Measurements from ENCODE around the gene WDR26.
A peak's percentile ranks its signal among the peaks of the same experiment; 100 is the strongest.
"Not testable (repeated sequence)": the region's sequence is repeated elsewhere in the genome, so short reads cannot be mapped to it uniquely, and the experiment has no call there.

WDR26 gene

DNA sequence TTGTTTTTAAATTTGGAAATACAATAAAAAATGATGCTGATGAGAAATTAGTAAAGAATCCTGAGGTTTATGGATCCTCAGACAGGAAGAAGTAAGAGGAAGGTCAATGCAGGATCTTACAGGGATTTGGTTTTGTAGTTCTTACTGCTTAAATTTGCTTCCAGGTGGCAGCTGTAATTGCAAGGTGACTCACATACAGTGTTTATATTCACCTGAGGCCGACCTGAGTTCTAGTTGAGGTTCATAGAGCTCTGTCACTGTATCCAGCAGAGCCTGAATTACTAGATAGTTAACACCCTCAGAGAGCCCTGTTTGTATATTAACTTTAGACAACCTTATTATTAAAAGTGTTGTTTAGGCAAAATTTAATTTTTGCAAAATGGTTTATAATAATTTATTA lies 1.4 kb upstream of the WDR26 start:
- H3K27ac ChIP-seq: peak overlapping the region in 17 of 21 experiments; percentile 4 to 99 (median 94)
- peak overlapping the region in 3 of 7 experiments; percentile 84 to 87 (median 85) for H3K4me3 ChIP-seq

DNA sequence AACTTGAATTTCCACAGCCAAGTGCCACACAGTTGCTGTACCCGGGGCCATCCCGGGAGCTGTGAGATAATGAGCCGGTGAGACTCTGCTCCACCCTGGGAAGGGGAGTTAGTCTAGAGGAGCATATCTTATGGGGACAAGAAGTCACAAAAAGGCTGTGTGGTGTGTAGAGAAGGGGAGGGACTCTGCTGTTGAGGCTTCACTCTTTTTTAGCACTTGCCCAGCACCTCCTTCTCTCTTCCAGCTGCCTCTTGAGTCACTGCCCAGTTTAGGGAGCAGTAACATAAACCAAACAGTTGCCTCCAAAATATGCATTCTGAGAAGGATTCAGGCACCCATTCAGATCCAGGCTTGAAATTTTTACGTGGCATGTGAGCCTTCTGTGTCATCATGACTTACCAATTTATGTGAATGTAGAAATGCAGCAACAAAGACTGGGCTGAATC lies 744 bp upstream of the WDR26 start:
- H3K27ac ChIP-seq: peak overlapping the region; percentile 46 to 99 (median 95)
- H3K4me3 ChIP-seq: peak overlapping the region; percentile 53 to 94 (median 85)

DNA sequence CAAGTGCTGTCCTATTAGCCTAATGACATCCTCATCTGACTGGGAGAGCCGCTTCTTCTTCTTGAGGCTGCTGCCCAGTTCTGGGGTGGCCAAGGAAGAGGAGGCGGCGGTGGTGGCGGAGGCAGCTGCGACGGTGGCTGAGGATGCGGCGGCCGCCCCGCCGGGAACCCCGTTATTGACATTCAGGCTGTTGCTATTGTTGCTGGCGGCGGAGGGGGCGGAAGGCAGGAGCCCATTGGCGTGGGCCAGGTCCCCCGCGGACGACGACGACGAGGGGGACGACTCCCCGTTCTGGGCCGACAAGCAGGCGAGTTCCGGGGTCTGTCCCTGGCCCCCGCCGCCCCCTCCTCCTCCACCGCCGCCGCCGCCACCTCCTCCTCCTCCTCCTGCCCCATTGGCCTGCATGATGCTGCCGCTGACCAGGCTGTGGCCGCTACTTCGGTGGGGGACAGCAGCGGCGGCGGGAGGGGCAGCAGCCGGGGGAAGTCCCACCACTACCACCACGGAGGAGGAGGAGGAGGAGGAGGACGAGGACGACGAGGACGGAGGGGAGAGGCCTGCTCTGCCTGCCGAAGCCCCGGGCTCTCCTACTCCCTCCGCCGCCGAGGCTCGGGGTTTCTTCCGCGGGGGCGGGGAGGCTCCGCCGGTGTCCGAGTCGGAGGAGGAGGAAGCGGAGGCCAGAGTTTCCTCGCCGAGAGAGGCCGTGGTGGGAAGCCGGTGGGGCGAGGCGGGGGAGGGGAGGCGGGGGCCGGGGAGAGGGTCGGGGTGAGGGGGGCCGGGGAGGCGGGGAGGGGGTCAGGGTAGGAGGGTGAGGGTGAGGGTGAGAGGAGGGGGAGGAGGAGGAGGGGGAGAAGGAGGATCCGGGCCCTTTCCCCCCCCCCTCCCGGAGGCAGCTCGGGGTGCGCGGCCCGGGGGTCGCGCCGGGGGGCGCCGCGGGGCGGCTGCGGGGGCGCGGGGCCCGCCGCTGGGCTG lies 610 bp downstream of the WDR26 start:
- Histone ChIP-seq H3K27ac (peak overlapping the region; percentile 51 to 99 (median 94)), H3K4me3 (peak overlapping the region; percentile 53 to 94 (median 85))

DNA sequence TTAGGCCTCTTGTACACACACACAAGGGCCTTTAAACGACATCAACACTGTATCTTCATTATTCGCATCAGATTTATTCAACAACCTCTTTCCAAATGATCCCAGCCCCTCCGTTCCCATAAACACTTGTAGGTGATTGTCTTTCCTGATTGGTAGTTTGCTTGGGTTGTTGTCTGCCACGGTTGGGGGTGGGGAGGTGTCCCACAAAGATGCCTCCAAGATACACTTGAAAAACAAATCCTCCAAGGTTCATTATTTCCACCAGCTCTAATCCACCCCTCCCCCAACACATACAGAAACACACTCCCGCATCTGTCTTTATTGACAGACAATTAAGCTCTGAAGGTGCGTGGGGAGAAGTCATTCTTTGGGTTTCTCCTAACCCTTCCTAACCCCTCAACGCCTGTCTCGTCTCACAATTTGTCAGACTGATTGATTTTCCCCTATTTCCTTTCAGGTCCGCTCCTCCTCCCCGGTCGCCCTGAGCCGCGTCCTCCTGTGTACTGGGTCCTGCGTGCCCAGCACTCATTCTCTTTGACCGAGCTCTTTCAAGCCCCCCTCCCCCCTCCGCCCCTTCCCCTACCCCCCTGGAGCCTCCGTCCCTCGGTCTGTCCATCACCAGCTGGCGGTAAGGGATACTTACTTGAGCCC lies 1.4 kb downstream of the WDR26 start:
- H3K4me3 ChIP-seq: peak overlapping the region; percentile 53 to 94 (median 85)
- peak overlapping the region; percentile 51 to 99 (median 94) for H3K27ac ChIP-seq

DNA sequence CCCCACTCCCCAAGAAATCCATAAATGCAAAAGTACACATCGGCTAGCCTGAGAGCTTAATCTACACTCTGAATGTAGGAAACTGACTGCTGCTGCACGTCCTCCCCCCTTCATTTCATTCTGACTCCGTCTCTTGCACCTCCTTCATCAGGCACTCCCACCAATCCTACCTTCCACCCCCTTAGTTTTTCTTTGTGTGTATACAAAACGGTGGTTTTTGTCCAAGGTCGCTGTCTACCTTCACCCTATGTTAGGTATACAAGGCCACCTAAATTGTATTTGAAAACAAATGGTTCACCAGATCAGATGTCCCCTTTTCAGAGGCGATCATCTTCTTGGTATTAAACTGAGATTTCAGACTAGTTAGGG lies 1.9 kb downstream of the WDR26 start:
- Histone ChIP-seq H3K4me3 (peak overlapping the region; percentile 53 to 94 (median 85)), H3K27ac (peak overlapping the region in 20 of 21 experiments; percentile 58 to 99 (median 94))

DNA sequence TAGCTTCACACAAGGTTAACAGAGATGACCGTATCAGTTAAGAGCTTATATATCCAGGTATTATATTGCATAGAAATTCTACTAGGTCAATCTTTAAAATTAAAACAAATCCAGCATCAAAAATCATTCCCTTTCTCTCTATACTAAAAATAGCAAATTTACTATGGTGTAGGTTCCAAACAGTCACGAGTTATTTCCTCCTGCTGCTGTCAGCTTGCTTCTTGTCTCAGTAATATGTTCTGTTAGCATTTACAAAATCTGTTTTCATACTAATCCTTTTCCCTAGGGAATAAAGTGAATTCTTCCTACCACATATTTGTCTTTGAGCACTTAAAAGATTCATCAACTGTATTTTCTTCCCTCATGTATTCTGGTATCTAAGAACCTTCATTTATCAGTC lies 2.5 kb downstream of the WDR26 start:
- peak overlapping the region in 18 of 21 experiments; percentile 58 to 99 (median 94) for H3K27ac ChIP-seq
- peak overlapping the region; percentile 53 to 94 (median 85) for H3K4me3 ChIP-seq

DNA sequence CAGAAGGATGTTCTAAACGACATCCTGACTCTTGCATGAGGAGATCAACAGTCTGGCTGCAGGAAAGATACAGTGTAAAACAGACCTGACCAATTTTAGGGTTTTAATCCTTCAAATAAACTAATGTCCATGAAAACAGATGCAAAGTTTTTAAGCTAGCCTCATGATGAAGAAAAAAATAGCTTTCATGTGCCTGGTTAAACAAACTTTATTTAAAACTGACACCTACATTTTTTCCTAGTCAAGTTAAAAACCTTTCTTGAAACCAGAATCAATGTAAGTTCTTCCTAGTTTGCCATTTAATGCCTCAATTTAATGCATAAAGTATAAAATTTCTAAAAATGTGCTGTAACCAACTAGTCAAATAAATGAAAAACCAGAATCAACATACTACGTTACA lies 2.9 kb downstream of the WDR26 start:
- Histone ChIP-seq H3K27ac (peak overlapping the region in 17 of 21 experiments; percentile 32 to 99 (median 94)), H3K4me3 (peak overlapping the region; percentile 53 to 94 (median 85))

DNA sequence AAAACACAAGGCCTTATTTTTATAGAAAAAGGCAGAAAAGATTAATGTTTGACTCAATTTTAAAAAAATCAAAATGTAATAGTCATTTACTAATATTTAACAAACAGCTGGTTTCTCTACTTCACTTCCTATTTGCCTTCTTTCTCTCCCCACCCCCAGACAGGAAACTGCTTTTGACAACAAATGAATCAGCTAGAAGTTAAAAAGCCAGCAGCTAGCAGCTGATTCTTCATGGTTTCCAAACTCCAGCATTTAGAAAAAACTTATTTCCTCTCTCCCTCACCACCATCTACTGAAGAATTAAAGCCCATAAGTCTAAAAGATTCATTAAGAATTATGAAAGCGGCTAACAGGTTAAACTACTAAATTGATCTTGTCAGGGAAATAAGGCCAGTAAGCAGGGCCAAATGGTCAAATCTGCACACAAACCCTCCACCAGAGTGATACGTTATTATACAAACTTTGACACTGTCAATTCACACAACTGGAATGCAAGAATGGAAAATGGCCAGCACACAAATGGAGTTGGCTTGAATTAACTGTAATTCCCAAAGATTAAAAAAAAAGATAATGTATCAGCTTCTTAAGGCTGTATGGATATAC lies 4.0 kb downstream of the WDR26 start:
- Histone ChIP-seq H3K27ac (peak overlapping the region in 17 of 21 experiments; percentile 7 to 99 (median 66)), H3K4me3 (peak overlapping the region in 3 of 7 experiments; percentile 3 to 71 (median 23))

DNA sequence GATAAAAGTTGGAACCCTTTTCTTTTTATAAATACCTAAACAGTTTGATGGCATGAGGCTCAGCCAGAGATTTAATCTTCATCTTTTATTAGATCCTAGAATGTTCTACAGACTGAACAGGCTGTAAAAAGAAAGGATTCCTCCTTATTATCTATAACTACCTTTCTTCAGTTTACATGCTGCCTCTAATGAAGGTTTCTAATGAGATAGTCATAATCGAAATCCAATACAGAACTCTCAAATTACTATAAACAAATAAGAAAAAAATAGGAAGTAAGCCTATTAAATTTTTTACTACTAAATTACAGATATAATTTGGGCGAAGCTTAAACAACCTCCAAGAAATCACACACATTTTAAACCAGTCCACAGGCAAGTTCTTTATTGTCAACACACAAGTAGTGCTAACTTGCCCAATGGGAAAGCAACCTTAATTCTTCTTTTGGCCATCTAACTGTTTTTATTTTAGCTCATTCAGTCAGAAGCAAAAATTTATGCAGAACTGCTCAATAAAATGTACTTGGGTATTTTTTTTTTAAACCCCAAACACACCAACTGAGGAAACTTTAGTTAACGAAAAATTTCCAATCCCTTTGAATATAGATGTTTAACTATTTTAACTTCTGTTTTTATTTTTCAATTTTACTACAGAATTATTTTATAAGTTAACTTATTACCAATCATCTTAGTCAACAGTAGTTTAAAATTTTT lies 4.8 kb downstream of the WDR26 start:
- Histone ChIP-seq H3K27ac (peak overlapping the region in 12 of 21 experiments; percentile 7 to 98 (median 74)), H3K4me3 (peak overlapping the region in 1 of 7 experiments; percentile 71)

DNA sequence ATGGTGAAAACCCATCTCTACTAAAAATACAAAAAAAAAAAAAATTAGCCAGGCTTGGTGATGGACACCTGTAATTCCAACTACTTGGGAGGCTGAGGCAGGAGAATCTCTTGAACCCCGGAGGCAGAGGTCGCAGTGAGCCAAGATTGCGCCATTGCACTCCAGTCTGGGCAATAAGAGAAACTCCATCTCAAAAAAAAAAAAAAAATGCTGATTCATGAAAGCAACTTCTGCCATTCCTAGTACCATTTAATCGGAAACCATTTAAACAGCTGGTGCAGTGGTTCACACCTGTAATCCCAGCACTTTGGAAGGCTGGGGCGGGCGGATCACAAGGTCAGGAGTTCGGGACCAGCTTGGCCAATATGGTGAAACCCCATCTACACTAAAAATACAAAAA lies 5.9 kb downstream of the WDR26 start:
- not testable (repeated sequence) for H3K27ac ChIP-seq, H3K4me3 ChIP-seq

DNA sequence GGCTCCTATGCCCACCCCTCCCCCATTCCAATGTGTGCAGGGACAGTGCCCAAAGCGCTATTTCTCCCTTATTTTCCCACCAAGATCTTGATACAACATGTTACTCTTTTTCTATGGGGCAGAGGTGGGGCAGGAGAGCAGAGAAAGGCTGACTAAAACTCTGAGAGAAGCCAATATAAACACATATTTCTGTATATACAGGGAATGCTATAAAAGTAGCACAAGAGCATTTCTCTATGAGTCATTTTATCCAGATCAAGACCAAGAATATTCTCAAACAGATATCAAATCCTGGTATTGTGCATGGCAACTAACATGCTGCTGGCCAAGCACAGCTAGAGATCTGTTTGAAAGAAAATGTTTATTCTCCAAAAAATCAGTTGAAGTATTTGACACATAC lies 7.3 kb downstream of the WDR26 start:
- no peak overlapping the region for H3K27ac ChIP-seq

DNA sequence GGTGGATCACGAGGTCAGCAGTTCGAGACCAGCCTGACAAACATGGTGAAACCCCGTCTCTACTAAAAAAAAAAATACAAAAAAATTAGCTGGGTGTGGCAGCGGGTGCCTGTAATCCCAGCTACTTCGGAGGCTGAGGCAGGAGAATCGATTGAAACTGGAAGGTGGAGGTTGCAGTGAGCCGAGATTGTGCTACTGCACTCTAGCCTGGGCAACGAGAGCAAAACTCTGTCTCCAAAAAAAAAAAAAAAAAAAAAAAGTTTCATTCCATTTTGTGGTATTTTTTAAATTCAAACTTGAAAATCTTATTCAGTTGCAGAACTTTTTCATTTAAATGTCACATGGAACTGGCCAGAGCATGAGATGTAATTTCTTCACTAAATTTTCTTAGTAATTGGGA lies 7.7 kb downstream of the WDR26 start:
- H3K27ac ChIP-seq, H3K4me3 ChIP-seq: not testable (repeated sequence)

More for the DNA sequence above, 7.3 kb downstream of the WDR26 start:
- H3K4me3 ChIP-seq: no peak overlapping the region

DNA sequence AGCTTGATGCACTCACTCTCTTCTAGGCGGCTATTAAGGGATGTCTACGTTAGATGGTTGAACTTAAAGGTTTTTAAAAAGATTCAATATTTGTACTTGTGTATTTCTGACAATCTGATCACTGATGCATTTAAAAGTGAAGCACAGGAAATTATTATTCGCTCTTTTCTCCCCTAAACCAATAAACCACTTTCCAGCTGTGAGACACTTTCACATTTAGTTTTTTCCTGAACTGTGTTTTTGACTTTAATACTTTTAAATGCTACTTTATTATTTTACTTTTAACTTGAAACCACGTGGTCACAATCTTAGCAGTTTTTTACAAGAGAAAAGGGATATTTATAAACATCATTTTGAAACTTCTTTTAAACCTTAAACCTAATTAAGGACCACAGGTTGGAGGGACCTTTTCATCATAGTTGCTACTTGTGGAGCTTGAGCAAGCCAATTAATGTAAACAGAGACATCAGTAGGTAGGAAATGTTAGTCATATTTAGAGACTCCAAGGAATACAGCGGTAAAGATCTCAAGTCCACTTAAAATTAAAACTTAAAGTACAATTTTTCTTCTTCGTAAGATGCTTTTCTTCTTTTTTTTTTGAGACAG lies 9.2 kb downstream of the WDR26 start:
- no peak overlapping the region for H3K4me3 ChIP-seq
- no peak overlapping the region for H3K27ac ChIP-seq

DNA sequence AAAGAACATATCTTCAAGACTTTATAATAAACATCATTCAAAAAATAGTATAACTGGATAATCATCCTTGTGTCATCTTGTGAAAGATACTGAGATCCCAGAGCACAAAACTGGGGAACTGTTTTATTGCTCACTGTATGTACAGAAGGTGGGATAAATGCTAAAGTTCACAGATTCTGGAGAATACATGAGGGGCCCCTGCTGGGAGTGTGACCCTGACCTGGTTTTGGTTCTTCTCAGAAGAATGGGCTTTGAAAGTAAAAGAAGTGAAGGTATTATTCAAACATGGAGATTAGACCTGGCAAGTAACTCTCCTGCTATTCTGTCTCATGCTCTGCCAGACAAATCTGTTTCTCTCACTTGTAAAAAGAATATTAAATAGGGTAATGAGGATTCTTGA lies 14.5 kb downstream of the WDR26 start:
- no peak overlapping the region for H3K27ac ChIP-seq
- no peak overlapping the region for H3K4me3 ChIP-seq

DNA sequence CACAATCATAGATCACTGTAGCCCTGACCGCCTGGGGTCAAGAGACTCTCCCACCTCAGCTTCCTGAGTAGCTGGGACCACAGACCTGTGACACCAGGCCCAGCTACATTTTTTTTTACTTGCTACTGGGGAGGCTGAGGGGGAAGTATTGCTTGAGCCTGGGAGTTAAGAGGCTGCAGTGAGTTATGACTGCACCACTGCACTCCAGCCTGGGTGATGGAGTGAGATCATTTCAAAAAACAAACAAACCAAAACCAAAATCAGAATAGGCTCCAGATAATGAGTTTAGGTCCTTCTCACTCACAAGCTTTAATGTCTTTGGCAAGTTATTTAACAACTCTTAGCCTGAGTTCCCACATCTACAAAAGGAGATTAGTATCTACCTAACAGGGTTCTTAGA lies 22.8 kb downstream of the WDR26 start:
- no peak overlapping the region for H3K27ac ChIP-seq
- H3K4me3 ChIP-seq: no peak overlapping the region

DNA sequence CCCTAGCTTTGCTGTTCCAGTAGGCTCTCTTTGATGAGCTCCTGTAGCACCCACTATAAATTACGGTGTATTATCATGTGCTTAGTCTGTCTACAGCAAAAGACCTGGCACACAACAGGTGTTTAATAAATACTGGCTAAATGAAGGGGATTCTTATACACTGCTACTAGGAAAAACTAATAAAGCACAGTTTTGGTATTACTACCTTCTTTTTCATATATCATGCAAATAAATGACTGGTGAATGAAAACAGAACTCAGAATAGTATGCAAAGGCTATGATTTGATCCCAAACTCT lies 26.4 kb downstream of the WDR26 start:
- Histone ChIP-seq H3K4me3 (no peak overlapping the region), H3K27ac (no peak overlapping the region)

DNA sequence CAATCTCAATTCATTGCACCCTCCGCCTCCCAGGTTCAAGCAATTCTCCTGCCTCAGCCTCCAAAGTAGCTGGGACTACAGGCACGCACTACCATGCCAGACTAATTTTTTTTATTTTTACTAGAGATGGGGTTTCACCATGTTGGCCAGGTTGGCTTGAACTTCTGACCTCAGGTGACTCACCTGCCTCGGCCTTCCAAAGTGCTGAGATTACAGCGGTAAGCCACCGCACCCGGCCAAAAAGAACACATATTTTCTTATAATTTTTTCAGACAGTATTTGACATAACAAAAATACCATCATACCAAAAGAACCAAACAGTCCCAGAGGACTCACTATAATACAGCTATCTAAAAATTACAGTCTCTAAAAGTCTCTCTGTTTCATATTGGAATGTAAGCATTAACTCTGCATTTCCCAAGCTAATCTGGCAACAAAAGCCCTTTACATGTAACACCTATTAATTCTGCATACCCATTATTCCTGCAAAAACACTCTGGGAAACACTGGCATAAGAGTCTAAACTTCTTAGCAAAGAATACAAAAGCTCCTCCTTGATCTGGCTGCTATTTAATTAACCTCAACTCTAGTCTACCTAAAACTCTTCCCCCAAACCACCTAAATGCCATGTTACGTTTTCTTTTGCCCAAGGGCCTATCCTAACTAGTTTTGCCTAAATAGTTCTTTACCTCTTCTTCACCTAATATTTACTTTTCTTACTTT lies 26.9 kb downstream of the WDR26 start:
- Histone ChIP-seq H3K4me3 (no peak overlapping the region), H3K27ac (peak overlapping the region in 1 of 21 experiments; percentile 2)

DNA sequence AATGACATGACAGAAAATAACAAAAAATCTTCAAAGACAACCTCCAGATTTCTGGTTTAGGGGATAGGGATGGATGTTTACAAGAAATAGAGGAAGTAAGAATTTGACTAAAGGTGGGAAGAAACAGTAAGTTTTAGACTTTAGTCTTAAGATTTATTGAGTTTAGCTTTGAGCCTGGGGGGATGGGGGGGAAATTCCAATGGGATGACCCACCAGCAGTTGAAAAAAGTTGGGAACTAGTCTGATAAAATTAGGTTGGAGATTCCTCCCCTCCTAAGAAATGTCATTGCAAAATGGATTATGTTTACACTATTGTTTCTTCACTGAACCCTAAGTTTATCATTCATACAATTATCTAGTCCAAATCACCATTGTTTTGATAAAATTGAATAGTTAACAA lies 28.4 kb downstream of the WDR26 start:
- H3K27ac ChIP-seq: no peak overlapping the region
- H3K4me3 ChIP-seq: no peak overlapping the region

DNA sequence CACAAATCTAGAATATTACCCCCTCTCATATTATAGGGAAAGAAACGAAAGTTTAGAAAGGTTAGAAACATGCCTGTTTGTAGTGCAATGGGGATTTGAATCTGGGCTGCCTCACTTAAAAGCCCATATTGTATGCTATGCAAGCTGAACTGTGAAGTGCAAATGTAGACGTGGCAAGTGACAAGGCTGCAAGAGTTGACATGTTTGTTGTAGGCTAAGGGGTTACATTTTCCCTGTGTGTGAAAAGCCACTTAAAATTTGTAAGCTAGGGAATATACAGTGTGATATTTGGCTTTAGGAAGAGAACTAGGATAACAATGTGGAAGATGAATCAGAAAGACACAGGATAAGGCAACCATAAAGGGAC lies 29.0 kb downstream of the WDR26 start:
- Histone ChIP-seq H3K27ac (no peak overlapping the region), H3K4me3 (no peak overlapping the region)

Measured in skin epidermis (tissue), 12 donors.